ENCODE measurements around the gene USP36. TPM values are rescaled to one million over a fixed set of nuclear protein-coding genes. Genes with fewer than 3 reads are reported as not detected.
A peak's percentile ranks its signal among the peaks of the same experiment; 100 is the strongest.

Gene USP36
- total and polyA plus RNA-seq, 12 donors: 13.9 to 69.1 (median 45.5) TPM

GRCh38 chr17:78883533-78884131 lies 43.0 kb upstream of the USP36 start:
- 15 to 18% (median 16%) methylated on average over 12 to 24 of the region's 24 CpGs for WGBS, 4 donors
- TF ChIP-seq CTCF (IDR thresholded peaks at IDR 0.05) (no peak), POLR2A (IDR thresholded peaks at IDR 0.05) (peak; percentile 38 to 81)
- peak overlapping the region; percentile 66 to 100 (median 84) for H3K27ac ChIP-seq
- no peaks in the 10 kb centered on the region for H3K36me3 ChIP-seq (replicated peaks in 1 of 2)
- H3K4me1 ChIP-seq (replicated peaks in 1 of 2): peaks cover 33 to 54% of the 10 kb centered on the region in 2 donors
- DNase-seq: peak; percentile 69 to 89 (median 81)
- intact Hi-C loops (cut with DNase I): no loop called here
- H3K27me3 ChIP-seq: no peaks in the 10 kb centered on the region
- H3K4me3 ChIP-seq: peak overlapping the region in 1 of 4 donors; percentile 35
- H3K9me3 ChIP-seq (replicated peaks in 1 of 3): no peaks in the 10 kb centered on the region

- TF ChIP-seq POLR2A (IDR thresholded peaks at IDR 0.05) (peak in 1 of 2 donors; percentile 8), CTCF (IDR thresholded peaks at IDR 0.05) (no peak)
- peak overlapping the region; percentile 66 to 100 (median 84) for H3K27ac ChIP-seq
- no peaks in the 10 kb centered on the region for H3K27me3 ChIP-seq
- intact Hi-C loops (cut with DNase I): no loop called here
- H3K9me3 ChIP-seq (replicated peaks in 1 of 3): no peaks in the 10 kb centered on the region
- WGBS, 4 donors: 7 to 31% (median 26%) methylated on average over 10 of the region's 10 CpGs
- peak overlapping the region in 1 of 4 donors; percentile 35 for H3K4me3 ChIP-seq
- H3K4me1 ChIP-seq (replicated peaks in 1 of 2): peaks cover 33 to 54% of the 10 kb centered on the region in 2 donors
- H3K36me3 ChIP-seq (replicated peaks in 1 of 2): no peaks in the 10 kb centered on the region
- peak in 6 of 7 donors; percentile 86 to 93 (median 90) for DNase-seq
Observed at GRCh38 chr17:78883089-78883532, 42.5 kb upstream of the USP36 start.

GRCh38 chr17:78882540-78883088 lies 42.0 kb upstream of the USP36 start:
- peak in 2 of 7 donors; percentile 45 to 67 for DNase-seq
- peaks cover 33 to 54% of the 10 kb centered on the region in 2 donors for H3K4me1 ChIP-seq (replicated peaks in 1 of 2)
- H3K9me3 ChIP-seq (replicated peaks in 1 of 3): no peaks in the 10 kb centered on the region
- WGBS, 4 donors: 39 to 52% (median 48%) methylated on average over 8 to 14 of the region's 14 CpGs
- H3K27me3 ChIP-seq: no peaks in the 10 kb centered on the region
- peak overlapping the region in 1 of 4 donors; percentile 35 for H3K4me3 ChIP-seq
- no peaks in the 10 kb centered on the region for H3K36me3 ChIP-seq (replicated peaks in 1 of 2)
- peak overlapping the region; percentile 66 to 100 (median 84) for H3K27ac ChIP-seq
- intact Hi-C loops (cut with DNase I): no loop called here
- no peak for TF ChIP-seq CTCF (IDR thresholded peaks at IDR 0.05)
- TF ChIP-seq POLR2A (IDR thresholded peaks at IDR 0.05): no peak

GRCh38 chr17:78879635-78880186 lies 39.1 kb upstream of the USP36 start:
- Histone ChIP-seq H3K36me3 (replicated peaks in 1 of 2) (no peaks in the 10 kb centered on the region), H3K27me3 (no peaks in the 10 kb centered on the region), H3K27ac (peak overlapping the region in 4 of 5 donors; percentile 20 to 92 (median 70)), H3K4me1 (replicated peaks in 1 of 2) (peaks cover 42 to 62% of the 10 kb centered on the region in 2 donors), H3K4me3 (no peak overlapping the region), H3K9me3 (replicated peaks in 1 of 3) (no peaks in the 10 kb centered on the region)
- DNase-seq: peak; percentile 36 to 80 (median 54)
- intact Hi-C loops (cut with DNase I): no loop called here
- TF ChIP-seq POLR2A (IDR thresholded peaks at IDR 0.05) (no peak), CTCF (IDR thresholded peaks at IDR 0.05) (peak in 1 of 6 experiments; percentile 10)
- WGBS, 4 donors: 35 to 74% (median 44%) methylated on average over 12 to 28 of the region's 28 CpGs

All from adrenal gland (tissue), 12 donors.